A549 treated with GW870086 at 1 μM for 4 hours (cell line): ENCODE measurements around the gene RPS3A. TPM values are rescaled to one million over a fixed set of nuclear protein-coding genes. Genes with fewer than 3 reads are reported as not detected.

Experiments
- total RNA-seq: library from RNA; stranded (reverse); fragments of 200-300 nt; extraction: Qiagen RNA extraction; gene quantifications from 5 replicates; pipeline ENCODE4 v1.2.3, GENCODE V29; 2022; ENCODE audit warnings: low read depth

RPS3A gene
- 1,667 to 2,027 TPM (median 1,724 TPM) in 5 replicates for total RNA-seq

GRCh38 chr4:151099229-151099975 is at the start of gene RPS3A:
Gene RPS3A (plus strand): TSS chr4:151099628. CDS start chr4:151099653, 25 bp downstream.

Other genes with a start within 250 kb of the RPS3A start
- 5.8 to 8.0 TPM (median 6.9 TPM) in 5 replicates for gene LRBA, start 84.3 kb upstream of the RPS3A start, total RNA-seq
- gene PRSS48, start 177.5 kb downstream of the RPS3A start, total RNA-seq, result not detected in 5 replicates
- 21.4 to 26.0 TPM (median 24.4 TPM) in 5 replicates for gene SH3D19, start 226.0 kb downstream of the RPS3A start, total RNA-seq